ENCODE measurements around the gene MB21D2. TPM values are rescaled to one million over a fixed set of nuclear protein-coding genes. Genes with fewer than 3 reads are reported as not detected.

The MB21D2 gene
- total and polyA plus RNA-seq, 2 of the 8 experiments (the other 6 are each of a cell fraction or from before 2014, with no cell fraction given): 10.0 to 21.0 TPM

GRCh38 chr3:192826214-192827006, 91.2 kb downstream of the MB21D2 start (continued):
- TF ChIP-seq CEBPB (IDR thresholded peaks at IDR 0.05; ENCODE audit: low read depth, low read length) (no peak), HDAC6 (IDR thresholded peaks at IDR 0.05; ENCODE audit: low read depth, low read length) (no peak)

All from H1 (cell line).